GM10248 (cell line): ENCODE data around the gene LILRB3.

Experiments used
- CTCF ChIA-PET: fragments of 300-600 bp; sonication (Branson Sonifier 250); formaldehyde crosslinking; extraction: SDS; loops from one replicate; lab custom pipeline; 2021; ENCODE audit warnings: antibody characterized with exemption; lab: Yijun Ruan, JAX
- POLR2A ChIA-PET: fragments of 350-650 bp; sonication (Branson Sonifier 250); formaldehyde crosslinking; extraction: SDS; loops from one replicate; lab custom pipeline; 2020; ENCODE audit warnings: antibody characterized with exemption; lab: Yijun Ruan, JAX
- DNase-seq: peaks from one replicate; pipeline ENCODE4 v3.0.0; 2012; ENCODE audit errors: extremely low spot score
- CTCF ChIP-seq: IDR thresholded peaks from 2 replicates; pipeline ENCODE4 v1.5.1; 2012; ENCODE audit warnings: mild to moderate bottlenecking, low read depth; ENCODE audit errors: extremely low read depth, missing control alignments, control extremely low read depth

The LILRB3 gene

DNA sequence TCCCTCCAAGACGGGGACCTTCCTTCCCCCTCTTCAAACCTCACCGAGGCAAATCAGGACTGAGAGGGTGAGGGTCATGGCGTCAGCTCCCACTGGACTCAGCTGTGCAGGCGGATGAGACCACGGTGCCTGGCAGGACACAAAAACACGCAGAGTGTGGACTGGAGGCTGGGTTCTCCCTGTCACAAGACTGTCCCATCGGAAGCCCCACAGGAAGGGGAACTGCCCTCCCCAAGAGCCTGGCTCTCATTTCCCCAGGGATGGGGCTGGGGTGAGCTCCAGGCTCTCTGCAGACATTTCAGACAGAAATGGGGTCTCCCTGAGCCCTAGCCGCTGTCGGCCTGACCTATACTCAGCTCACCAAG lies 34.3 kb upstream of the LILRB3 start, which contains the start of gene LILRB5:
Gene LILRB5, minus strand, starts transcription at position 158 of the 365 bp plus-strand sequence. Its CDS starts 80 bp downstream, at position 78.
- CTCF ChIA-PET = interaction anchor here (2.8 to 3.4 kb wide), 2 partner anchors 9 to 12 kb away, joined by 12 to 20 read pairs; no protein-coding TSS in a partner anchor
- POLR2A ChIA-PET = no interaction called here
- DNase-seq = no peak
- no peak for TF ChIP-seq CTCF

GRCh38 chr19:54256250-54257115 lies 33.7 kb upstream of the LILRB3 start:
- DNase-seq = no peak
- ChIA-PET POLR2A (no interaction called here), CTCF (interaction anchor here (2.8 to 3.4 kb wide), 2 partner anchors 10 to 12 kb away, joined by 12 to 20 read pairs; no protein-coding TSS in a partner anchor)

GRCh38 chr19:54255105-54255775 lies 32.4 kb upstream of the LILRB3 start:
- POLR2A ChIA-PET = no interaction called here
- DNase-seq = no peak
- no peak for TF ChIP-seq CTCF
- CTCF ChIA-PET = interaction anchor here (2.8 kb wide), 1 partner anchor 11 kb away, joined by 20 read pairs; no protein-coding TSS in a partner anchor

More at GRCh38 chr19:54256250-54257115, 33.7 kb upstream of the LILRB3 start:
- TF ChIP-seq CTCF = no peak

GRCh38 chr19:54254195-54254906 lies 31.5 kb upstream of the LILRB3 start:
- no peak for TF ChIP-seq CTCF
- no peak for DNase-seq
- ChIA-PET CTCF (interaction anchor here (1.1 kb wide), 1 partner anchor 12 kb away, joined by 7 read pairs; no protein-coding TSS in a partner anchor), POLR2A (no interaction called here)

DNA sequence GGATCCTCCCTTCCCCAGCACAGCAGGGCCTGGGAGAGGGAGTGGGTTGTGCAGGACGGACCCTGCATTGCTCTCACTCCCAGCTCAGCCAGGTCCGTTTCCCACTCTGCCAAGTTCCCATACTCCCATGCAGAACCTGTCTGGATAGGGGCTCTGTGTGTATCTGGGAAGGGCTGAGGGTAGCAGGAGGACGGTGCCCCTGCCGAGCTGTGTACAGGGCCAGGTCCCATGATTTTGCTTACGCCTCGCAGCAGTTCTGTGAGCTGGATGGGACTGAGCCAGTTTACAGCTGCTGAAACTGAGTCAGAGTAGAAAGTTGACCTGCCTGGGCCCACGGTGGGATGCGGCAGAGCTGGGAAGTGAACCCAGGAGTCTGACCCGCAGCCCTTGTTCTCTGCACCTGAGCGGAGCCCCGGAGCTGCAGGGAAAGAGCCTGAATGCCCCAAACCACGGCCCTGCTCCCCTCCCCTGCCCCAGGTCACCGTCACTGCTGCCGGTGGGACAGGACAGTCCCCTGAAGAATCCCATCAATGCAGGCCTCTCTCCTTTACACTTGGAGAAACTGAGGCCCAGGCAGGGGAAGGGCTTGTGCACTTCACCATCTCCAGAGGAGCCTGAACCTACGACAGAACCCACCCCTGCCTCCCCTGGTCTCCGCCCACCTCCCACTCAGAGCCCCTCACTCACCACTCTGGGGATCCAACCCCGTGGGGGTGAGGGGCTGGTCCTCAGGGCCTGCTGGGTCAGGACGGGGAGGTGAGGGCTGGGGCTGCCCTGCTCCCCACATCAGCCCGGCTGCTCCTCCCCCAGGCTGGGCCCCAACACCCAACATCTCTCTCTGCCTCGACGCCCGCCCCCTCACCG lies 30.8 kb upstream of the LILRB3 start:
- no peak for DNase-seq
- POLR2A ChIA-PET = no interaction called here
- CTCF ChIA-PET = interaction anchor here (1.0 to 1.1 kb wide), 2 partner anchors 12 to 13 kb away, joined by 4 to 7 read pairs; no protein-coding TSS in a partner anchor
- no peak for TF ChIP-seq CTCF
